Panc1 (cell line): ENCODE data around the gene SEC24A.

Source experiments
- CTCF ChIP-seq: fragments of 450-650 bp; IDR thresholded peaks from 2 replicates; pipeline ENCODE4 v1.5.1; 2017; ENCODE audit warnings: mild to moderate bottlenecking
- TF ChIP-seq, protein P1 (sequence below), 2 experiments: IDR thresholded peaks; 2 replicates each; pipeline ENCODE4 v1.6.1; 2011 to 2012; ENCODE audit warnings: low read depth in 2 of 2, control low read depth in 1 of 2, low read length in 1 of 2, mild to moderate bottlenecking in 1 of 2, moderate library complexity in 1 of 2; ENCODE audit not compliant: insufficient read depth in 1 of 2

DNA sequence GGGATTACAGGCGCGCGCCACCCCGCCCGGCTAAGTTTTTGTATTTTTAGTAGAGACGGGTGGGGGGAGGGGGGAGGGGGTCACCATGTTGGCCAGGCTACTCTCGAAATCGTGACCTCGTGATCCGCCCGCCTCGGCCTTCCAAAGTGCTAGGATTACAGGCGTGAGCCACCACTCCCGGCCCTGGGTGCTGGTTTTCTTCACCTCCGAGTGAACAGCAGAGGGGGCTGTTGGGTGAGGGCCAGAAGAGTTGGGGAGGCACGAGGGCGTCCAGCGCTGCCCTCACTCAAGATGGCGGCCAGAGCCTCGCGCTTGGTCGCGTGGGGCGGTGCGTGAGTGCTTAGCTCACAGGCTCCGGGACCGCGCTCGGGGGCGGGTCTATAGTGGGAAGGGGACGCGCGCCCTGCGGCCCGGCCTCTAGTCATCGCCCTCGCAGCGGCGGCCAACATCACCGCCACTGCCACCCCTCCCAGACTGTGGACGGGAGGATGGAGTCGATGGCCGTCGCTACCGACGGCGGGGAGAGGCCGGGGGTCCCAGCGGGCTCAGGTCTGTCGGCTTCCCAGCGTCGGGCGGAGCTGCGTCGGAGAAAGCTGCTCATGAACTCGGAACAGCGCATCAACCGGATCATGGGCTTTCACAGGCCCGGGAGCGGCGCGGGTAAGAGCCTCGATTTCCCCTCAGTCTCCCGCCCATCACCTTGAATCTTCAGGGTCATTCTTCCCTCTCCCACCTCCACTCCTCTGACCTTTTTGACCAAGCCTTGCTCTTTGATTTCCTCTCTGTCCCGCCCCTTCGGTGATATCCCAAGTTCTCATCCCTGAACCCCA, 89.8 kb downstream of the SEC24A start, which contains the start of gene CAMLG:
- TF ChIP-seq, protein P1, sequence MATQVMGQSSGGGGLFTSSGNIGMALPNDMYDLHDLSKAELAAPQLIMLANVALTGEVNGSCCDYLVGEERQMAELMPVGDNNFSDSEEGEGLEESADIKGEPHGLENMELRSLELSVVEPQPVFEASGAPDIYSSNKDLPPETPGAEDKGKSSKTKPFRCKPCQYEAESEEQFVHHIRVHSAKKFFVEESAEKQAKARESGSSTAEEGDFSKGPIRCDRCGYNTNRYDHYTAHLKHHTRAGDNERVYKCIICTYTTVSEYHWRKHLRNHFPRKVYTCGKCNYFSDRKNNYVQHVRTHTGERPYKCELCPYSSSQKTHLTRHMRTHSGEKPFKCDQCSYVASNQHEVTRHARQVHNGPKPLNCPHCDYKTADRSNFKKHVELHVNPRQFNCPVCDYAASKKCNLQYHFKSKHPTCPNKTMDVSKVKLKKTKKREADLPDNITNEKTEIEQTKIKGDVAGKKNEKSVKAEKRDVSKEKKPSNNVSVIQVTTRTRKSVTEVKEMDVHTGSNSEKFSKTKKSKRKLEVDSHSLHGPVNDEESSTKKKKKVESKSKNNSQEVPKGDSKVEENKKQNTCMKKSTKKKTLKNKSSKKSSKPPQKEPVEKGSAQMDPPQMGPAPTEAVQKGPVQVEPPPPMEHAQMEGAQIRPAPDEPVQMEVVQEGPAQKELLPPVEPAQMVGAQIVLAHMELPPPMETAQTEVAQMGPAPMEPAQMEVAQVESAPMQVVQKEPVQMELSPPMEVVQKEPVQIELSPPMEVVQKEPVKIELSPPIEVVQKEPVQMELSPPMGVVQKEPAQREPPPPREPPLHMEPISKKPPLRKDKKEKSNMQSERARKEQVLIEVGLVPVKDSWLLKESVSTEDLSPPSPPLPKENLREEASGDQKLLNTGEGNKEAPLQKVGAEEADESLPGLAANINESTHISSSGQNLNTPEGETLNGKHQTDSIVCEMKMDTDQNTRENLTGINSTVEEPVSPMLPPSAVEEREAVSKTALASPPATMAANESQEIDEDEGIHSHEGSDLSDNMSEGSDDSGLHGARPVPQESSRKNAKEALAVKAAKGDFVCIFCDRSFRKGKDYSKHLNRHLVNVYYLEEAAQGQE (IDR thresholded peaks at IDR 0.05; ENCODE audit: insufficient read depth in 1 of 2, low read depth in 2 of 2, low read length in 1 of 2) = no peak
- peak; percentile 87 for TF ChIP-seq CTCF
